GM10248 (cell line): ENCODE results near the gene CROCC2.

Experiments
- CTCF ChIA-PET: fragments of 300-600 bp; sonication (Branson Sonifier 250); formaldehyde crosslinking; extraction: SDS; loops from one replicate; lab custom pipeline; 2021; ENCODE audit warnings: antibody characterized with exemption; lab: Yijun Ruan, JAX
- POLR2A ChIA-PET: fragments of 350-650 bp; sonication (Branson Sonifier 250); formaldehyde crosslinking; extraction: SDS; loops from one replicate; lab custom pipeline; 2020; ENCODE audit warnings: antibody characterized with exemption; lab: Yijun Ruan, JAX
- DNase-seq: peaks from one replicate; pipeline ENCODE4 v3.0.0; 2012; ENCODE audit errors: extremely low spot score
- CTCF ChIP-seq: IDR thresholded peaks from 2 replicates; pipeline ENCODE4 v1.5.1; 2012; ENCODE audit warnings: mild to moderate bottlenecking, low read depth; ENCODE audit errors: extremely low read depth, missing control alignments, control extremely low read depth

Gene CROCC2

GRCh38 chr2:240926516-240927389, 20.6 kb downstream of the CROCC2 start:
- DNase-seq, result no peak
- ChIA-PET POLR2A (no interaction called here), CTCF (interaction anchor here (1.2 to 1.9 kb wide), 2 partner anchors 12 to 30 kb away, joined by 3 to 7 read pairs; partner anchors contain the start of gene MAB21L4)
- TF ChIP-seq CTCF, result no peak

GRCh38 chr2:240927390-240927781, 21.2 kb downstream of the CROCC2 start:
- no peak for DNase-seq
- CTCF ChIA-PET, result interaction anchor here (1.9 kb wide), 1 partner anchor 13 kb away, joined by 7 read pairs; no protein-coding TSS in a partner anchor
- no peak for TF ChIP-seq CTCF
- POLR2A ChIA-PET, result no interaction called here

- CTCF ChIA-PET, result interaction anchor here (1.9 kb wide), 1 partner anchor 14 kb away, joined by 7 read pairs; no protein-coding TSS in a partner anchor
These were observed 22.6 kb downstream of the CROCC2 start for GRCh38 chr2:240928476-240929363.

GRCh38 chr2:240929364-240930095, 23.4 kb downstream of the CROCC2 start:
- no peak for DNase-seq
- ChIA-PET POLR2A (no interaction called here), CTCF (no interaction called here)
- TF ChIP-seq CTCF, result no peak

More at GRCh38 chr2:240928476-240929363, 22.6 kb downstream of the CROCC2 start:
- DNase-seq, result no peak
- POLR2A ChIA-PET, result no interaction called here
- no peak for TF ChIP-seq CTCF

GRCh38 chr2:240930096-240930630, 24.0 kb downstream of the CROCC2 start:
- CTCF ChIA-PET, result no interaction called here
- POLR2A ChIA-PET, result no interaction called here
- TF ChIP-seq CTCF, result no peak
- no peak for DNase-seq
